Left forelimb (tissue), 1 donor: ENCODE measurements around the gene SYCE1L.
"Not testable (repeated sequence)": the region's sequence is repeated elsewhere in the genome, so short reads cannot be mapped to it uniquely, and the experiment has no call there.

ENCODE experiments used
- DNase-seq: peaks from one replicate; pipeline ENCODE4 v3.0.0-alpha.2; 2018; ENCODE audit warnings: low spot score

SYCE1L gene

DNA sequence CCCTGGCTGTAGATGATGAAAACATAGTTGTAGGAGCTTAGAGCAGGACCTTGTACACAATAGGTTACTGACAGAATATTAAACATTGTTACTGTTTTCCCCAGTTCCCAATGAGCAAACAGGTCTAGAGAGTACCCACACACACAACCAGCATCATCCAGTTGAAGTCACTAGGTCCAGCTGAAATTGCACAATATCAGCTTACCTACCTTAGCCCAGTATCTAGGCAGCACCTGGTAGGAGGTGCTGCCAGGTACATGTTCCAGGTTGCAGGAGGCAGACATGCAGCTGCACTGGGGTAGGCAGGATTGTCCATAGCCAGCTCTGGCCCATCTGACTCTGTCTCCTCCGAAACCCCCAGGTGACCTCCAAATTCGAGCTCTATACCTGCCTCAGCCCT, 1.5 kb upstream of the SYCE1L start:
- DNase-seq: no peak

DNA sequence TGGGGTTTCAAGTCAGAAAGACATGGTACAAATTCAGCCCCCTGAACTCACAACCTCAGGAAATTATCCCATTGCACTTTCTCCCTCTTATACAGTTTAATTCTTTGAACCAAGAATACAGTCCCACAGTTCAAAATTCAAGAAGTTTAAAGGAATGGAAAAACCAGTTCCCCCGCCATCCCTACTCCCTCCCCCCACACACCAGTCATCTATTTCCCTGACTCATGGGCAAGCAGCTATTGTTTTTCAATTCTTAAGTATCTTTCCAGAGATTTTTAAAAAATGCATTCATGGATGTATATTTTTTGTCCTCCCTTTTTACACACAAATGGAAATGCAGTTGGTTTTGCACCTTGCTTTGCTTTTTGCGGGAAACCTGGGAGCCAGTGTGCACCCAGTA, 7.3 kb downstream of the SYCE1L start:
- DNase-seq: no peak

DNA sequence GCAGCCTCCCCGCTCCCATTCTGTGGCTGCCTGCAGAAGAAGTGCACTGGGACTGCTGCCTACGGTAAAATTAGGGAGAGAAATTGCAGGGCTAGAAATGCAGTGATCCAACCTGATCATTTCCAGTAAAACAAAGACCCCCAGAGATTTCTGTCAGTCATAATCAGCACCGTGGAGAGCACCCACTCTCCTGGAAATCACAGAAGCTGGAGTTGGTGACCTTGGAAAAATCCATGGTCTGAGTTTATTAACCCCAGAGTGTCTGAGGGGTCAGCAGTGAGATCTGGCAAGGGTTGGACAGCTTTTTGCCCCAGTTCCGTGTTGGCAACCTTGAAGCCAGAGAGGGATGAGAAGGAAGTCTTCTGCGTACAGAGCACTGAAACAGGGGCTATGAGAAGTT, 7.8 kb downstream of the SYCE1L start:
- no peak for DNase-seq

DNA sequence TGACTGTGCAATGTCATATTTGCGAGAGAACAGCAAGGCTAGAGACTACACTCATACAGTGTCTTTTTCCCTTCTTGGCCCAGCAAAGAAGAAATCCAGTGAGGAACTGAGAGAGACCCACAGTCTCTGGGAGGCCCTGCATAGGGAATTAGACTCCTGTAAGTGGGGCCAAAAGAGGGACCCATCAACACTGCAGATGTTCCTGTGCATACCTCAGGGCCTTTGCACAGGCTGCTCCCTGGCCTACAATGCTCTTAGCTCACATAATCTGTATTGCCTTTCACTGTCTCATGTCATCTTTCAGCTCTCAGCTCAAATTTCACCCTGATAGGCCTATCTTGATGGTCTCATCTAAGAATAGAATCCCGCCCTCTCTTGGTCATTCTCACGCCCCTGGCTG, 9.2 kb downstream of the SYCE1L start:
- no peak for DNase-seq

DNA sequence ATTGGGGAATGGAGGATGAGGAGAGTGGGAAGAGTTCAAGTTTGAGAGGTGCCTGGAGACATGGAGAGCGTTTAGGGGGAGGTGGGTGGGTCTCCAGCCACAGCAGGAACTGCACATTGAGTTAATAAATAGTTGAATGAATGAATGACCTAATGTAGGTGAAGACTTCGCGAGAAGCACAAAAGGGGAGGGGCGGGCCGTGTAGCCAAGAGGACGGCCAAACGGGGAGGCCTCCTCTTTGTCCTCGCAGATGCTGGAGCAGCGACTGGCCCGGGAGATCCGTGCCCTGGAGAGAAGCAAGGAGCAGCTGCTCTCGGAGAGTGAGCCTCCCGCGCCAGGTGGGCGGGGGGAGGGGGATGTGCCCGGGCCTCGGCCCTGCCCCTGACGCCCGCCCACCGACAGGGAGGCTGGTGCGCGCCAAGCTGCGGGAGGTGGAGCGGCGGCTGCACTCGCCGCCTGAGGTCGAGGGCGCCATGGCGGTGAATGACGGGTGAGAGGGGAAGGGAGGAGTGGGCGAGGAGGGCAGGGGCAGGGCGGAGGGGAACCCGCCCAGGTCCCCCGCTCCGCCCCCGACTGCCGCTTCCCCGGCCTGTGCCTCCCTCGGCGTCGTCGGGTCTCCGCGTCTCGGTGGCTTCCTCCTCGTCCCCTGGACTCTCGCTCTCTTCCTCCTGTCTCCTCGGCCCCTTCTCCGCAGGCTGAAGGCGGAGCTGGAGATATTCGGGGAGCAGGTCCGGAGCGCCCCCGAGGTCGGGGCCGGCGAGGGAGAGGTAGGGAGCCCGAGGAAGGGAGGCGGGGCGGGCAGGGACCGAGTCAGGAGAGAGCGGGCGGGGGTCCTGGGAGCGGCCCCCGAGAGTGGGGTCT, 12.9 kb downstream of the SYCE1L start:
- DNase-seq: peak; percentile 86

DNA sequence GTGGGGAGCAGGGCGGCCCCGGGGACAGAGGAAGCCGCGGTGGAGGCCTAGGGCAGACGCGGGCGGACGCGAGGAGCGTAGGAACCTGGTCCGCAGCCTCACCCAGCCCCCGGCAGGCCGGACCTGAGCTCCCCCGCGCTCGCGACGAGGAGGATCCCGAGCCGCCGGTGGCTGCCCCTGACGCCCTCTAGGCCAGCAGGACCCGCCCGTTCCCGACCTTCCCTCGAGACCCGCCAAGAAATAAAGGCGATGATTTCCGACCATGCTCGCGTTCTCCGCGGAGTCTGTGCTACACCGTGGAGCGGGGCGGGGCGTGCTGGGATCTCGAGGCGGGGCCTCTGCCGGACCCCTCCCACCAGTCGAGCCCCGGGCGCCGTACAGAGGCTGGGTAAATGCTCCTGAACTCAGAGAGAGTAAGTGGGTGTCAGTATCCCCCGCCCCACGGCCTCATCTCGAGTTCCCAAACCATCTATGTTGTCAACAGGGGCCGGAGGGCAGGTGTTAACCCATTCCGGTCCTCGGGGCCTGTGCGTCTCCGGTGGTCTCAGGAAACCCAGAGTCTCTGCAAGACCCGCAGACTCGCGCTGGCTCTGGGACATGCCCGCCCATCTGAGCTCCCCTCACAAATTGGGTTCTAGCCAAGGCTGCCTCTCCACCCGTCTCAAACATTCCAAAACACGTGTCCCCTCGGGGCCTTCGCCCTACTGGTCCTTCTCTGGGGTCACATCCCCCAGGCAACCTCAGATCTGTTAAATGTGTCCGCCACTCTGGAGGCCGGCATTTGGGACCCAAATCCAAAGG, 13.7 kb downstream of the SYCE1L start:
- peak; percentile 84 for DNase-seq

DNA sequence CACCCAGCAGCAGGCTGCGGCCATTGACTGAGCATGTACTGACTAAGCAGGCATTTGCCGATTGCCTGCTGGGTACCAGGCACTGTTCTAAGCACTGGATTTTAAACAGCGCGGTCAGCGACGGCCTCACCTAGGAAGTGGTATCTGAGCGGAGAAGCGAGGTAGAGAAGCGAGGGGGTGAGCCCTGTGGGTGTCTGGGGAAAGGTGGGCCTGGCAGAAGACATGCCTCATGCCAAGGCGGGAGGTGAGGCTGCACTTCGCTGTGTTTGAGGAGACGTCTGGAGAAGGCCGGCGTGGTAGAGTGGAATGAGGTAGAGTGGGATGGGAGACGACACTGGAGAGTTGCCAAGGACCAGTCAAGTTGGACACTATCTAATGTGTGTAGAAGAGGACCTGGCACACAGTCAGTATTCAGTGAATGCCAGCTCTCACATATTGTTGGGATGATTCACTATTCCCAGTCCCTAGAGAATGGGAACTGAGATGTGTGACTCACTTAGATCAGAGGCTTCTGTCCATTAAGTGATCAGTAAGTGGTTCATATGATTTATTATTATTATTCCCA, 14.4 kb downstream of the SYCE1L start:
- DNase-seq: no peak

DNA sequence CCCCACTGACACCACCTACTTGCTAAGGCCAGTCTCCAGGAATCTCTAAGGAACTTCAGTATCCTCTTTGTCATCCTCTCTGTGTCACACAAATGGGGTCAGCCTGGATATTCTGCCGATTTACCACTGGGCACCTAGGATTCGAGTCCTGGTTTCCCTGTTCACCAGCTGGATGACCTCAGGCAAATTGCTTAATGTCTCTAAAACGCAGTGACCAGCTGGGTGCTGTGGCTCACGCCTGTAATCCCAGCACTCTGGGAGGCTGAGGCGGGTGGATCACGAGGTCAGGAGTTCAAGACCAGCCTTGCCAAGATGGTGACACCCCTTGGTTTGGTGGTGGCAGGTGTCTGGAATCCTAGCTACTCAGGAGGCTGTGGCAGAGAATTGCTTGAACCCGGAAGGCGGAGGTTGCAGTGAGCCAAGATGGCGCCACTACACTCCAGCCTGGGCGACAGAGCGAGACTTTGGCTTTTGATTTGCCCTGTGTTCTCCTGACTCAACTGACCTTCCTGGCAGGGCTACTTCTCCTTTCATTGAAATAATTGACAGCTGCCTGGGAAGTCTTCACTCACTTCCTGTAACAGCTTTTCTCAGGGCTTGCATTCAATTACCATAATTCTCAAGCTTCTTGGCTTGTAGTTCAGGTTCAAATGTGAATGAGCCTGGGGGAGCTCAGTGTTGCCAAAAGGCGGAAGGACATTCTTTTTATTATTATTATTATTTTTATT, 15.4 kb downstream of the SYCE1L start:
- DNase-seq: no peak

DNA sequence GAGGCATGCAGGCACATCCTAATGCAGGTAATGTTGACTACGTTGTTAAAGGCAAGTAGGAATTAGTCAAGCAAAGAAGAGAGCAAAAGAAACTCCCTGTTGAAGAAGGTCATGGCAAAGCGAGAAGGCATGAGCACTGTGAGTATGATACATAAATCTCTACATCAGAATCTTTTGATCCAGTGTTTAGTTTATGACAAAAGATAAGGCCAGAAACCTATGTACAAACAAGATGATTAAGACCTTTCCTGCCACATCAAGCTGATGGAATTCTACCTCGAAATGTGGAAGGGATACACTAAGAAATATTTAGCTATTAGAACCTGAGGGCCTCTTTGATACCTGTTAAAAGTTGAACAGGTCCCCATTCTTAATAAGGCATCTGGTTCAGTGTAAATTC, 20.2 kb downstream of the SYCE1L start:
- no peak for DNase-seq

DNA sequence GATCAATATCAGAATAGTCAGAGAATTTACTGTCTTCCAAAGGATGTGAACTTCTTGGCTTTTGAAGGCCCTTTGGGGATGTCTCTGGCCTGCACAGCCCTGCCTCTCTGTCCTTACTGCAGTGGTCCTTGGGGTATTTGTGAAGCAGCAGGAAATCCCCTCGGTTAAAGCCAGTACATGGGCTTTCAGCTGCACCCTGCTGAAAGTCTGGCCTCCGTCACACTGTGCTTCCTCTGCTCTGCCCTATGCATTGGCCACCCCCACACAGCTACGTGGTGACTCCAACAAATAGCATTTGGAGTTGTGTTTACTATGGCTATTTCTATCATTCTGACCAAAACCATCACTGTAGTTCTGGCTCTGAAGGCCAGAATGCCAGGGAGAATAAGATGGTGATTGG, 21.2 kb downstream of the SYCE1L start:
- no peak for DNase-seq

DNA sequence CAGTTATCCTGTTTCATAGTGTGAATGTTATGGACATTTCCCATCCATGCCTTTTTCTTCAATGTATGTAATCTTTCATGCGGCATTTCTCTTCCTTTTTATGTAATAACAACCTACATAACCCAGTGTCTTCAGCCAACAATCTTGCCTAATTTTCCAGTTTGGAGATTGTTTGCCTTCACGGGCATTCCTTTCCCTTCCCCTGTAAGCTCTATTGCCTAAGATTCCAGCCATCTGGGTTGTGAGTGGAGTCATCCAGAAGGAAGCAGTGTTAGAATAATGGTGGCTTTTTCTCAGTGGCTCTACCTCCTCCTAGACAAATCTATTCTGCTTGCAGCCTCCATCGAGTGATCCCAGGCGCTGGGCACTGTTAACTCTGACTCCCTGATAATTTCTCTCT, 22.3 kb downstream of the SYCE1L start:
- DNase-seq: no peak

DNA sequence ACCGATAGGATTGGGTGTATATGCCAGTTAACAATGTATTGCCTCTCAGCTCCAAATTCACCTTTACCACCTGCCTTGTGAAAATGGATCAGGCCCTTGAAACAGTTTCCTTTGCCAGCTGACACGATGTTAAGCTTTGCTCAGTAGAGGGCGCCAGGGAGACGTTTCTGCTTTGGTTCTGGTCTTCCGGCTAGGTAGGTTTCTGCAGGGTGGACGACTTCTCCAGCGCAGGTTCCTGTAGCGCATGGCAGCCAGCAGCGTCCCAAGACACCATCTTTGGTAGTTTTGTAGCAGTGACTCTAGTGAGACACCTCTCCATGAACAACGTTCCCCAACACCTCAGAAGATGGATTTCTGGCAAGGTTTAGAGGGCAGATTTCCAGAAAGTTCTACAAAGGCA, 24.0 kb downstream of the SYCE1L start:
- no peak for DNase-seq

DNA sequence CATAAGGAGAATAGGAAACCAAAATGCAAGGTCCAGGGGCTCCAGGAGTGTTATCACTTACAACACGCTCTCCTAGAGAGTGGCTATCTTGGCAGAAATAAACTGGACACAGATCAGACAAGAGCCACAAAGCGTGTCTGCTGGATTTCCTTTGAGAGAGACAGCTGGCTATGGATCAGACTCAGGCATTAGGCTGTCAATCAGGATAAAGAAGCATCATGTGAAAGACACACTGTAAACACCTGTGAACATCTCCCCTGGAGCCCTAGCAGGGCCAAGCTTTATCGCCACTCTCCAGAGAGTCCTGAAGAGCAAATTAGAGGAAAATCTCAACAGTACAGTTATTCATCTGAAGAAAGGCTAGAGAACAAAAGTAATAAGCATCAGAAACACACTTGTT, 26.0 kb downstream of the SYCE1L start:
- DNase-seq: no peak

DNA sequence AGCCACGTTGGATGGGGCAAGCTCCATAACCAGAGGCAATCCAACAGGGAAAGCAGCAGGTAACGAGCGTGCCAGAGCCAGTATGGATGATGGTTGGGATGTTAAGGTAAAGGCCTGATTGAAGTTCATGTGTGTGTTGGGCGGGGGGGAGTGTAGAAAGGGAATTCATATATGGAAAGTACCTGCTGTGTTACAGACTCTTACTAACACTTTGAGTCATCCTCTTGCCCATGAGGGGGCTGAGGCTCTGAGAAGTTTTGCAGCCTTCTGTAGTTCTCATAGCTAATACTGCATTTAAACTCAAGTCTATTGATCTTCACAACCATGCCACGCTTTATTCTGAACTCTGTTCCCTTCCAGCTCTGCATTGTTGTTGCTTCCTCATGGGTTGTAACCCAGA, 28.5 kb downstream of the SYCE1L start:
- no peak for DNase-seq

DNA sequence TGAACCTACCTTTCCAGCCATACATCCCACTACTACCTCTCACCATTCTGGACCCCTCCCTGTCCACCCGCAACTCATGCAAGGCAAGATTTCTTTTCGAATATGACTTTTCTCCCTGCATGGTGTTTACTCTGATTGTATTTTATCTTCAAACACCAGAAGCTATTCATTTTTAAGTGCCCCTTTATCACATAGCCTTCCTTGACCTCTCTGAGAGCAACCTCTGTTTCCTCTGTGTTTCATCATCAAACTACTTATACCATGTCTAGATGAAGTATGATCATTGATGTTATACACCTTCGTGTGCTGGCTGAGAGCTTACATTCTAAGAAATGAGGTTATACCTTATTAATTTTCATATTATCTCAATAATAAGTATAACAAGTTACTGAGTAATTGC, 31.8 kb downstream of the SYCE1L start:
- DNase-seq: no peak

DNA sequence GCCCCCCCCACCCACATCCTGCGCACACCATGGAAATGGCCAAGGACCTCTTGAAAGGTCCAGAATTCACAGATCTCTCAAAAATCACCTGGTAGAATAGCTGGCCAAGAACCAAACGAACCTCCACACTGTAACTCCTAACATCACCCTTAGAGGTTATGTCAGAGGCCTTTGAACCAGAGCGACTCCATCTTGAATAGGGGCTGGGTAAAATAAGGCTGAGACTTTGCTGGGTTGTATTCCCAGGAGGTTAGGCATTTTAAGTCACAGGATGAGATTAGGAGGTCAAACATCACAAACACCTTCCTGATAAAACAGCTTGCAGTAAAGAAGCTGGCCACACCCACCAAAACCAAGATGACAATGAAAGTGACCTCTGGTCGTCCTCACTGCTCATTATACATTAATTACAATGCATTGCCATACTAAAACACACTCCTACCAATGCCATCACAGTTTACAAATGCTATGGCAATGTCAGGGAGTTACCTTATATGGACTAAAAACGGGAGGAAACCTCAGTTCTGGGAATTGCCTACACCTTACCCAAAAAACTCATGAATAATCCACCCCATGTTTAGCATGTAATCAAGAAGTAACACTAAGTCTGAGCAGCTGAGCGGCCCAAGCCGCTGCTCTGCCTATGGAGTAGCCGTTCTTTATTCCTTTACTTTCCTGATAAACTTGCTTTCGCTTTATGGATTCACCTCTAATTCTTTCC, 34.8 kb downstream of the SYCE1L start:
- no peak for DNase-seq

DNA sequence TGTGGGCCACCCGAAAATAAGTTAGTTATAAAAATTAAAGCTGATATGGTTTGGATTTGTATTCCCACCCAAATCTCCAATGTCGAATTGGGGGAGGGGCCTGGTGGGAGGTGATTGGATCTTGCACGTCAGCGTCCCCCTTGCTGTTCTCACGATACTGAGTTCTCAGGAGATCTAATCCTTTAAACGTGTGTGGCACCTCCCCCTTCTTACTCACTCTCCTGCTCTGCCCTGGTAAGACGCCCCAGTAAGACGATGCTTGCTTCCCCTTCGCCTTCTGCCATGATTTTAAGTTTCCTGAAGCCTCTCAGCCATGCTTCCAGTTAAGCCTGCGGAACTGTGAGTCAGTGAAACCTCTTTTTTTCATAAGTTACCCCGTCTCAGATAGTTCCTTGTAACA, 35.4 kb downstream of the SYCE1L start:
- no peak for DNase-seq

DNA sequence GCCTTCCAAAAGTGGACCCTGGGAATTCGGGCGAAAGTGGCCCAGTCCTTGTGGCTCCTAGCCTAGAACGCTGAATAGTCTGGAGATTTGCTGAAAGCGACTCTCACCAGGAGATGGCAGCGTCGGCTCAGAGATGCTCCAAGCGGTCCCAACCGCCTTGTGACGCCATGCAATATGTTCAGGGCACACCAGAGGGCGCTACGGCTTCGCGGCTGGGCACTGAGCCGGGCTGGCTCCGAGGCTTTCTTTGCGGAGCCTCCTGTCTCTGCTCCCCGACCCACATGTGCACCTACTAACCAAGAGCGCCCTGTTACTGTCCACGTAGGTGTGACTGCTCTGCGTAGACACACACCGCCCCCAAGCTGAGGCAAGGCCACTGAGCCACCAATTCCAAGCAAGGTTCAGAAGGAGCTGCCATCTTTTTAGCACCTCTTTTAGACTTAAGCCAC, 36.9 kb downstream of the SYCE1L start:
- peak; percentile 93 for DNase-seq

DNA sequence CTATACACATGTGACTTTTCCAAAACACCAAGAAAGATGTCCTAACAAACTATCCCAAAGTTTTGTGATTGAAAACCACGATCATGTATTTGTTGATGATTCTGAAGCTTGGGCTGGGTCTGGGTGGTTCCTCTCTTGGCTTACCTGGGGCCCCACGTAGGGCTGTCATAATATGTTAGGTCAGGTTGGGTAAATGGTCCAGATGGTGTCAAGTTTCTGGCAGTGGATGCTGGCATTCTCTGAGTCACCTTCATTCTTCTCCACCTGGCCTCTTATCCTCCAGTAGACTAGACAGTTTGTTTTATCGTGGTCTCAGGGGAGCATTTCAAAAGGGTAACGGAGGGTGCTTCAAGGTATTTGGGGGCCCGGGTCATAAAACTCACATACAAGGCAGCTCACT, 39.4 kb downstream of the SYCE1L start:
- DNase-seq: no peak

DNA sequence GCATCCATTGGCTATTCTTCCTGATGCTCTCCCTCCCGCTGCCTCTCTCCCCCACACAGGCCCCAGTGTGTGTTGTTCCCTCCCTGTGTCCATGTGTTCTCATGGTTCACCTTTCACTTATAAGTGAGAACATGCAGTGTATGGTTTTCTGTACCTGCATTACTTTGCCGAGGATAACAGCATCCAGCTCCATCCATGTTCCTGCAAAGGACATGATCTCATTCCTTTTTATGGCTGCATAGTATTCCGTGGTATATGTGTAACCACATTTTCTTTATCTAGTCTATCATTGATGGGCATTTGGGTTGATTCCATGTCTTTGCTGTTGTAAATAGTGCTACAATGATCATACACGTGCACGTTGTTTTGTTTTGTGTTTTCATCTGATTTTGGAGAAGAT, 43.3 kb downstream of the SYCE1L start:
- not testable (repeated sequence) for DNase-seq

DNA sequence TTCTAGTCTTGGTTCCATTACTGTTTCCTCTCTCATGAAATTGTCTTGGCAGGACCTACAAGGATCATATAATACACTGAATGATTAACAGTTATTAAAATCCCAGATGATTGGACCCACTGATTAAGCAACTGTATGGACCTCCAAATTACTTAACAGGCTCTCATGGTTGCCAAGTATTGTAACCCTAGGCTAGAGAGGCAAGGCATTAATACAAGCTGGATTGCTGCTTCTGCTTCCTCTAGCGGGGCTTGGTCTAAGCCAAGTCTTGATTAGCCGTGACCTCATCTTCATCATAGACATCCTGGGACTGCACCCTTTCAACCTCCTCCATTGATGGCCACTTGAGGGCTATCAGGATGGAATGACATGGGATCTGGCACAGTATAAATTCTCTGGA, 46.9 kb downstream of the SYCE1L start:
- DNase-seq: no peak

DNA sequence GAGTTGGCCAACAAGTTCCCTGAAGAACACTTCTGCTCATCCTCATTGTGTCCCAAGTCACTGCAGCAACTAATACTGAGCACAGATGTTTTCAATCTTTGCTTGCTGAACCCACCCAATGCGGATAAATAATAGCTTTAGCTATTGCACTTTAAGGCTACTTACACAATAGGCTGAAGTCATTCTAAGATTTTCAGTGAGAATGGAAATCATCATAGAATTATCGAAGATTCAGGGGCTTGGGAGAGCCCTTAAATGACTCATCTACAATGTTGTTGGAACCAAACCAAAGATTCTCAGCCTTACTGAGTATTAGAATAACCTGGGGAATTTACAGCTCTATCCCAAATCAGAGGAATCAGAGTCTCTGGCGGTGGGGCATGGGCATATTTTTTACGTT, 51.2 kb downstream of the SYCE1L start:
- no peak for DNase-seq
